ENCODE measurements around the gene RAB39A. TPM values are rescaled to one million over a fixed set of nuclear protein-coding genes. Genes with fewer than 3 reads are reported as not detected.

Gene RAB39A
- total RNA-seq, 2 experiments from 2014 or later, result not detected

GRCh38 chr11:107988397-107989158 is 60.3 kb downstream of the RAB39A start:
- CTCF ChIA-PET, result no interaction called here
- H3K4me1 Mint-ChIP-seq (ENCODE audit: low read depth), result no peaks in the 10 kb centered on the region
- peaks cover 3% of the 10 kb centered on the region for H3K27me3 Mint-ChIP-seq
- H3K4me3 Mint-ChIP-seq, result no peak overlapping the region
- ATAC-seq (no peak), DNase-seq (no peak)
- no peaks in the 10 kb centered on the region for H3K36me3 Mint-ChIP-seq (ENCODE audit: low read depth)
- intact Hi-C loops (cut with micrococcal nuclease), result no loop called here
- POLR2A ChIA-PET, result no interaction called here
- no peaks in the 10 kb centered on the region for H3K9me3 Mint-ChIP-seq
- no peak for TF ChIP-seq CTCF (IDR thresholded peaks at IDR 0.05)
- H3K27ac Mint-ChIP-seq, result no peak overlapping the region

GRCh38 chr11:107991868-107992414 is 63.7 kb downstream of the RAB39A start:
- ATAC-seq (no peak), DNase-seq (no peak)
- no peak for TF ChIP-seq CTCF (IDR thresholded peaks at IDR 0.05)
- H3K27me3 Mint-ChIP-seq, result peaks cover 3% of the 10 kb centered on the region
- POLR2A ChIA-PET, result no interaction called here
- CTCF ChIA-PET, result interaction anchor here (2.8 kb wide), 1 partner anchor 17 kb away, joined by 10 read pairs; the partner anchor contains the start of gene CUL5
- intact Hi-C loops (cut with micrococcal nuclease), result no loop called here
- no peaks in the 10 kb centered on the region for H3K9me3 Mint-ChIP-seq
- no peak overlapping the region for H3K27ac Mint-ChIP-seq
- no peak overlapping the region for H3K4me3 Mint-ChIP-seq
- no peaks in the 10 kb centered on the region for H3K4me1 Mint-ChIP-seq (ENCODE audit: low read depth)
- no peaks in the 10 kb centered on the region for H3K36me3 Mint-ChIP-seq (ENCODE audit: low read depth)

DNA sequence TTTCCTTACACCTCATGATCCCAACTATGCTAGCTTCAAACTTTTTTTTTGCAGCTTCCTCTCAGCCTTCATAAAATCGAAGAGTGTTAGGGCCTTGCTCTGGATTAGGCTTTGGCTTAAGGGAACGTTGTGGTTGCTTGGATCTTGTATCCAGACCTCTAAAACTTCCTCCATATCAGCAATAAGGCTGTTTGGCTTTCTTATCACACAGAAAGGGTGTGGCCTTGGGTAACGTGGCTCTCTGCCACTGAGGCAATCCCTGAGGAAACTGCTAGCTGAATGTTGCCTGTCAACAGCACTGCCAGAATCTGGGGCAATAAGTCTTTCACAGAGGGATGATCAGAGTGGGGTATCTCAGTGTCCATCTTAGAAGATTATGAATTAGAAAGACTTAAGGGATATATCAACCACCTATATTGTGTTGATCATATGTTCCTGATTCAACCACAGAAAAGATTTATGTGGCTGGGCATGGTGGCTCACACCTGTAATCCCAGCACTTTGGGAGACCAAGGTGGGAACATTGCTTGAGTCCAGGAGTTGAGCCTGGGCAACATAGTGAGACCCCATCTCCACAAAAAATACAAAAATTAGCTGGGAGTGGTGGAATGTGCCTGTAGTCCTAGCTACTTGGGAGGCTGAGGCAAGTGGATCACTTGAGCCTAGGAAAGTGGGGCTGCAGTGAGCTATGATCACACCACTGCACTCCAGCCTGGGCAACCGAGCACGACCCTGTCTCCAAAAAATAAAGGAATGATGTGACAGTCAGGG is 67.9 kb downstream of the RAB39A start:
- no peak for TF ChIP-seq CTCF (IDR thresholded peaks at IDR 0.05)
- Mint-ChIP-seq H3K36me3 (ENCODE audit: low read depth) (no peaks in the 10 kb centered on the region), H3K27me3 (no peaks in the 10 kb centered on the region), H3K9me3 (no peaks in the 10 kb centered on the region), H3K4me1 (ENCODE audit: low read depth) (no peaks in the 10 kb centered on the region), H3K4me3 (no peak overlapping the region), H3K27ac (no peak overlapping the region)
- intact Hi-C loops (cut with micrococcal nuclease), result no loop called here
- DNase-seq (no peak), ATAC-seq (no peak)
- ChIA-PET POLR2A (no interaction called here), CTCF (interaction anchor here (0.8 to 1.0 kb wide), 2 partner anchors 12 to 37 kb away, joined by 3 to 4 read pairs; partner anchors contain the start of gene CUL5)

GRCh38 chr11:107998761-107999160 is 70.5 kb downstream of the RAB39A start:
- Mint-ChIP-seq H3K4me1 (ENCODE audit: low read depth) (no peaks in the 10 kb centered on the region), H3K9me3 (no peaks in the 10 kb centered on the region), H3K27ac (no peak overlapping the region), H3K27me3 (peaks cover 1% of the 10 kb centered on the region), H3K36me3 (ENCODE audit: low read depth) (no peaks in the 10 kb centered on the region), H3K4me3 (no peak overlapping the region)
- DNase-seq (no peak), ATAC-seq (no peak)
- TF ChIP-seq CTCF (IDR thresholded peaks at IDR 0.05), result no peak
- ChIA-PET POLR2A (no interaction called here), CTCF (interaction anchor here (4.2 kb wide), 1 partner anchor 10 kb away, joined by 26 read pairs; the partner anchor contains the start of gene CUL5)
- intact Hi-C loops (cut with micrococcal nuclease), result no loop called here
